HG03520 (cell line): ENCODE data around the gene MAP3K21.
A peak's percentile ranks its signal among the peaks of the same experiment; 100 is the strongest.

Source experiments
- ATAC-seq: cut with Tn5 transposase; IDR thresholded peaks from one replicate; pipeline ENCODE4 v1.9.1; 2021; ENCODE audit warnings: mild to moderate bottlenecking, moderate library complexity; ENCODE audit not compliant: unreplicated experiment

The MAP3K21 gene

GRCh38 chr1:233357595-233358397 lies 30.3 kb downstream of the MAP3K21 start:
- no peak for ATAC-seq

- ATAC-seq: no peak
Measured at GRCh38 chr1:233359431-233359830, 31.9 kb downstream of the MAP3K21 start.

- no peak for ATAC-seq
Measured at GRCh38 chr1:233359905-233360304, 32.4 kb downstream of the MAP3K21 start.

DNA sequence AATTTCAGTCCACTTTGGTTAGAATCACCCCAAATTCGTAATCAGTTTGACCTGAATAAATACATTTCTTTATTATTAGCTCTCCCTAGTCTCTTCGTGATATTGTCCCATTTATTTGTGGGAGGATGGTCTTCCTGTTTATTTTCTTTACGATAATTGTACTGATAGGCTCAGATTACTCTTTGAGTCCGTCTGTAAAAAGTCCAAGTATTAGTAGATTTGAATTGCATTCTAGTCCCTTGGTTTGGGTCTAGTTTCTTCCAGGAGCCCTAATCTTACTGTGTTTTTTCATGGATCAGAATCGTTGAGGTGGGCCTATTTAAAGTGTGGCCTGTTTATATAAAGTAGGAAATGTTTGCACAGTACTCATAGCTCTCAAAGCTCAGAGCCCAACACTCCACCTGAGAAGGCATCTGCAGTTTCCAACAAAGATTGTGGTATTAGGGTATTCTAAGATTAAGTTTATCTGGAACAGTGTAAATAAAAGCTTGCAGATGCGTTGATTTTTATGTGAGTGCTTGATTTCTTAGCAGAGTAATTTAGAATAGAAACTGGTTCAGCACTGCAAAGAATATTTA lies 33.1 kb downstream of the MAP3K21 start:
- no peak for ATAC-seq

DNA sequence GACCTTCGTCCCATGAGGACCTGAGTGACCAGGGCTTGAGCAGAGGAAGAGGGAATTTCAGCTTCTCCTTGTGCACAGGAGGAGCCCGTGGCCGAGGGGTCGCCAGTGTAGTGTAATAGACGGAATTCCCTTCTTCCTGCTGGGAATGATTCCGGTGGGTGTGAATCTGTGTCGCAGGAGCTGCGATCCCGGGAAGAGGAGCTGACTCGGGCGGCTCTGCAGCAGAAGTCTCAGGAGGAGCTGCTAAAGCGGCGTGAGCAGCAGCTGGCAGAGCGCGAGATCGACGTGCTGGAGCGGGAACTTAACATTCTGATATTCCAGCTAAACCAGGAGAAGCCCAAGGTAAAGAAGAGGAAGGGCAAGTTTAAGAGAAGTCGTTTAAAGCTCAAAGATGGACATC lies 34.4 kb downstream of the MAP3K21 start:
- no peak for ATAC-seq

DNA sequence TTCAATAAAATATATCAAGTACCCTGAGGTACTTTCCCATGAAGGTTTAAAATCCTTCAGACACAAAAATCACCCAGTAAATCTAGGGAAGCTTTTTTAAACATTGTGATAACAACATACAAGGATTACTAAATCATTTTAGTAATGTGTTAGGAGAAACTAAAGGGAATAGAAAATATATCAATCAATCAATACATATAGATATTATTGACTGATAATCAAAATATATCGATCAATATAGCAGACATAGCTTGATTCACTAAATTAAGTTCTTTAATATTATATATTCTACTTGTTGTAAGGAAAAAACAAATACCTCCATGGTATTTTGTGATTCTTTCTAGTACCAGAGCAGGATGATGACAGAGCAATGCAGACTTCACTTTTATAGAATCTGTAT lies 35.2 kb downstream of the MAP3K21 start:
- no peak for ATAC-seq

GRCh38 chr1:233364026-233364425 lies 36.5 kb downstream of the MAP3K21 start:
- no peak for ATAC-seq

- no peak for ATAC-seq
Measured at GRCh38 chr1:233364695-233365539, 37.4 kb downstream of the MAP3K21 start.

DNA sequence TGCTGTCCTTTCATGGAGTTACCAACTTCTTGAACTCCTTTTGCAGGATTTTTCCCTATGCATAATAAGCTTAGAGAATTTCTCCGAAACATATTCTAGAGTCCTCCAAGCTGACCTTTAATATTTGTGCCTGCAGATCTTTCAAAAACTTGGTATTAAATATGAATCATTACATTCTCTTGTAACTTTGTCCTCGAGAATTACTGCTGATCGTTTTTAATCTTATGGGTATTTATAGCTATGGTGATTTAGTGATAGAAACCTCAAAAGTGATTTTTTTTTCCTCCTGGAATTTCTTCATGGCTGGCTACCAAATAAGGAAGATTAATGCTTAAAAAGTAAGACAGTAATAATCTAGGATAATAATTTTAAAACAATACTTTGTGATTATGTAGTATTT lies 39.1 kb downstream of the MAP3K21 start:
- no peak for ATAC-seq

GRCh38 chr1:233367057-233367803 lies 39.7 kb downstream of the MAP3K21 start:
- ATAC-seq: no peak

DNA sequence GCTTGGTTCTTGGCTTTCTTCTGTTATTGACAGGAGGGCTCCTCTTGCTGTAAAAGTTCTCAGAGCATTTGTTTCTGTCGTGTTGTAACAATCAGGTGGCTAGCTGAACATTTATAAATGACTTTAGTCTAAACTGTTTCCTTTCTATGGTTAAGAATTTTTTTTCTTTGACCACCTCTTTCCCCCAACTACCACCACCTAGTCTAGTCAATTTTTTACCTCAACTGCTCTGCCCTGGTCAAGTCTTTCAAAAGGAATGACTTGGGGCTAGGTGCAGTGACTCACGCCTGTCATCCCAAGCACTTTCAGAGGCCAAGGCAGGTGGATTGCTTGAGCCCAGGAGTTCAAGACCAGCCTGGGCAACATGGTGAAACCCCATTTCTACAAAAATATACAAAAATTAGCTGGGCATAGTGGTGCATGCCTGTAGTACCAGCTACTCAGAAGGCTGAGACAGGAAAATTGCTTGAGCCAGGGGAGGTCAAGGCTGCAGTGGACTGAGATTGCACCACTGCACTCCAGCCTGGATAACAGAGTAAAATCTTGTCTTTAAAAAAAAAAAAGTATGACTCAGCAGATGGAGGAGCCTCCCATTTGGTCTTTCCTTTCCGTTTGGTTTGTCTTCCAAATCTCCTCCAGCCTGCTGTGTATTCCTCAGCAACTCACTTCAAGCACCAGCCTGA lies 40.7 kb downstream of the MAP3K21 start:
- ATAC-seq: no peak

GRCh38 chr1:233368789-233369130 lies 41.2 kb downstream of the MAP3K21 start:
- no peak for ATAC-seq

DNA sequence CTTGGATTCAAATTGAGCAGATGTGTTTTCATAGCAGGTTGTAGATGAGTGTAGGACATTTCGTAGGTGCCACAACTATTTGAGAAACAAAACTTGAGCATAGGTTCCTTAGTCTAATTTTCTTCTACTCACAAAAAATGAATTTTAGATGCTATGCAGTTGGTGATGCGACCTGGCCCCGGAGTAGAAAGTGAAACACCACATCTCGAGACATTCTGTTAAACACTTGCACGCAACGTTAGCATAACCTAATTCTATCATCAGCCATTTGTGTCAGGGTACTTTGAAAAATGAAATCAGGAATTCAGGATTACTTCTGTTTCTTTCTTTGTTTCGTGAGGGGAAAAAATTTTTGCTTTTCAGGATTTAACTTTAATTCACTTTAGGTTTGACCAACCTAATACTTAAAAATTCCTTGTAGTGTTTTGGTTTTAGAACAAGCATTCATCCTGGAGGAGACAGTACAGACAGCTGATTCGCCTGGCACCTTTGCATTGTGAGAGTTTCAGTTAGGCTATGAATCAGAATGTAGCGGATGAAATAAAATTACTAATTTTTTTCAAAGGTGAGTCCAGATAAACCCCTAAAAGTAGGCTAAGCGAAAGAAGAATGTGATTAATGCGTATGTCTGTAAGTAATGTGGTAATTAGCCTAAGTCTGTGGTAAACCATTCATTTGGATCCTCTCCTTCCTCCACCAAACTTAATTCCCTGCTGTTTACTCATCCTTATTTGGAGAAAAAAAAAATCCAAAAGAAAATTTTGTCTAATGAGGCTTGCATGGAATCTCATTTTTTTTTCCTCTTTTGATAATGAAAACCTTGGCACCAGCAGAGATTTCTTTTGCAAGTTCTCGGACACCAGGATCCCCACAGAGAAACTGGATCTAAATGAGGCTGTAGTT lies 44.9 kb downstream of the MAP3K21 start:
- ATAC-seq: no peak

DNA sequence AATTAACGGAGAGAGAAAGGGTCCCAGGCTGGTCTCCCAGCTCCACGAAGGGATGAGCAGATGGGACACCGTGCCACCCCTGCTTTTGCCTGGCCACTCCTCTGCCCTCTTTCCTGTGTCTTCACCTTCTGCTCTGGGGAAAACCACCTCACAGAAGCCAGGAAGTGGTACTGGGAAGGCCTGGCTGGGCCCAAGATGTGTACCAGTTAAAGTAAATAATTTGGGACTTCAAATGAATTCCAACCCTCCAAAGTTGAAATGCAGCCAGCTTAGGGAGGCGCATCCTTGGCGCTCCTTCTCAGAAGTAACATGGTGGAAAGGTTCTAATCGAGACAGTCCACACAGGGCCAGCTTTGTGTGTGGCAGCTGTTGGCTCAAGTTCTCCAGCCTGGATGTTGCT lies 45.7 kb downstream of the MAP3K21 start:
- no peak for ATAC-seq

DNA sequence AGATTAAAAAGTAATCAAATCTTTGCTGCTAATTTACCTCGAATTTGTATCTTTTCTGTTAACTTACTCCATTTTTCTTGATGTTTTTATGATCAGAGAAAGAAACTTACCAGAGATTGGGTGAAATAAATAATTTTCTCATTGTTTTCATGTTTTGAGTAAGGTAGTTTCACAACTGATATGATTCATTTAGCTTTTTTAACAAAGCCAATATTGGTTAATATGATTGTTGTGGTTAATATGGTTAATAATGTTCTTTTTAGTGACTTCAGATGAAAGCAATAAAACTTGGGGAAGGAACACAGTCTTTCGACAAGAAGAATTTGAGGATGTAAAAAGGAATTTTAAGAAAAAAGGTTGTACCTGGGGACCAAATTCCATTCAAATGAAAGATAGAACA lies 48.1 kb downstream of the MAP3K21 start:
- no peak for ATAC-seq

DNA sequence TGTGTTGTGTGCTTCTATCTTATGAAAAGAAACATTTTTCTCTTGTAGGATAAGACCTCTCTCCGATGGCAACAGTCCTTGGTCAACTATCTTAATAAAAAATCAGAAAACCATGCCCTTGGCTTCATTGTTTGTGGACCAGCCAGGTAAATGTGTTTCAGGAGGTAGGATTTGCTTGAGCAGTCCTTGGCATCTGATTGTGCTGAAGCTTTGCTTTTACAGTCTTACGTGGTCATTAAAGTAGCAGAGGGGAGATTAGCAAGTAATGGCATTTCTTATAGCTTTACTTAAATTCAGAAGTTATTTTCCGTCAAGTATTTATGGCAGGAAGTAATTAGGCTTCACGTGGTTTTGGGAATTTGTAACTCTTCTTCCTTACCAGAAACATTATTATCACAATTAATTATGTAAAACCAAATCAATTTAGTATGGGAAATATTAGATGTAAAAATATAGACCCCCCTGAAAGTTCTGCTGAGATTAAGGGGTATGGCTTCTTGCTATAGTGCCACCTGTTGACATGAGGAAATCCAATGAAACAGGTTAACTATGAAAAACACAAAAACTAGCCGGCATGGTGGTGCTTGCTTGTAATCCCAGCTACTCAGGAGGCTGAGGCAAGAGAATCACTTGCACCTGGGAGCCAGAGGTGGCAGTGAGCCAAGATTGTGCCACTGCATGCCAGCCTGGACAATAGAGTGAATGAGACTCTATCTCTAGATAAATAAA lies 49.0 kb downstream of the MAP3K21 start:
- no peak for ATAC-seq

DNA sequence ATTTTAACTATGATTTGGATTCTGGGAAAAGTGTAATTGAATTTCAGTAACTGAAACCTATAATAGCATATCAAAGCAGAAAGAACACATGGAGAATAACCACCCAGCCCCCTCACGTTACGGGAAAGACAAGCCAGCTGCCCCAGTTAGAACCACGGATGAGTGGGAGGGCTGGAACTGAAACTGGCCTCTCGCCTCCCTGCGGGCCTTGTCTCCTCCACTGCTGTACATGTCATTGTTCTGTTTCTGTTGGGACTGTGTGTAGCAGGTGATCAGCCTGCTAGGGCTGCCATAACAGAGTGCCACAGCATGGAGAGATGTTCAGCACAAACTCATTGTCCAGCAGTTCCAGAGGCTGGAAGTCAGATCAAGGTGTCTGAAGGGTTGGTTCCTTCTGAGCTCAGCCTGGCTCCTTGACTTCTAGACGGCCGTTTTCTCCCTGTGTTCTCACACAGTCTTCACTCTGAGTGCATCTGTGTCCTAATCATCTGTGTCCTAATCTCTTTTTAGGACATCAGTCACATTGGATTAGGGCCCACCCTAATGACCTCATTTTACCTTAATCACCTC lies 52.4 kb downstream of the MAP3K21 start:
- peak; percentile 81 for ATAC-seq

DNA sequence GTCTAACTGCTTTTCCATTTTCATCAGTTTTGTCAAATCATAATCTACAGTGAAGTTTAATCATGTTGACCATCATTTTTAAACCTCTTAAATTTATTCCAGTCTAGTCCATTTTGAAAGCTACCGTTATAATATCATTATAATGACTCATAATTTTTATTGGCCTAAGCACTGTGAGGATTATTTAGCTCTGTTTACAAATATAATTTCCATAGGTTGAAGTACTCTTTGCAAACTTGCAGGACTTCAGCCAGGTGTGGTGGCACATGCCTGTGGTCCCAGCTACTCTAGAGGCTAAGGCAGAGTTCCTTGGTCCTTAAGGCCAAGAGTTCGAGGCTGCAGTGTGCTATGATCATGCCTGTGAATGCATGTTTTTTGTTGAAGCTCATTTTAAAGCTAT lies 54.3 kb downstream of the MAP3K21 start:
- no peak for ATAC-seq

- ATAC-seq: no peak
Measured at GRCh38 chr1:233383984-233384383, 56.5 kb downstream of the MAP3K21 start.
